Liver (tissue), 5 donors: Measurements from ENCODE around the gene GREM2. TPM values are rescaled to one million over a fixed set of nuclear protein-coding genes. Genes with fewer than 3 reads are reported as not detected.

ENCODE experiments used
- polyA plus RNA-seq, 2 donors: library from polyadenylated mRNA; stranded (reverse) in 1 of 2; unstranded in 1 of 2; fragments of 200-250 nt in 1 of 2; fragments of >200 nt in 1 of 2; fragmentation: Nextera tagmentation in 1 of 2; extraction: Ambion mirVana in 1 of 2; gene quantifications; one replicate each; pipeline versions ENCODE4 v1.2.1 to v1.2.3, GENCODE V29; 2013 to 2015
- small RNA-seq: library from RNA; depleted of rRNA; stranded (forward); fragments of <200 nt; gene quantifications from one replicate; pipeline ENCODE3, GENCODE V24; 2014
- total RNA-seq, 2 donors: library from RNA; depleted of rRNA; stranded (reverse); fragments of >200 nt; gene quantifications; one replicate each; pipeline ENCODE4 v1.2.3, GENCODE V29; 2014
- donor health status: healthy.
- donor health status: healthy.
- donor health status: healthy.

Gene GREM2
- total and polyA plus RNA-seq, 4 donors, result 0.19 to 19.5 (median 4.3) TPM

Small RNA genes lying within 50 kb of the gene (small RNA-seq; reads per million reads assigned to genes)
- not detected for gene RNU5F-8P
